HG03571 (cell line): ENCODE measurements around the gene EHBP1.
"Not testable (repeated sequence)": the region's sequence is repeated elsewhere in the genome, so short reads cannot be mapped to it uniquely, and the experiment has no call there.

Experiments
- ATAC-seq: cut with Tn5 transposase; IDR thresholded peaks from one replicate; pipeline ENCODE4 v1.9.1; 2021; ENCODE audit not compliant: unreplicated experiment

The EHBP1 gene

GRCh38 chr2:63058144-63058920 lies 352.8 kb downstream of the EHBP1 start:
- ATAC-seq, result no peak

- ATAC-seq, result no peak
Measured at GRCh38 chr2:63058921-63059792, 353.6 kb downstream of the EHBP1 start.

GRCh38 chr2:63059793-63060471 lies 354.4 kb downstream of the EHBP1 start:
- no peak for ATAC-seq

GRCh38 chr2:63060472-63060991 lies 355.0 kb downstream of the EHBP1 start:
- ATAC-seq, result no peak

GRCh38 chr2:63064197-63064596 lies 358.7 kb downstream of the EHBP1 start:
- no peak for ATAC-seq

- no peak for ATAC-seq
Measured at GRCh38 chr2:63064661-63065060, 359.1 kb downstream of the EHBP1 start.

GRCh38 chr2:63066265-63066664 lies 360.8 kb downstream of the EHBP1 start:
- no peak for ATAC-seq

GRCh38 chr2:63066838-63067237 lies 361.3 kb downstream of the EHBP1 start:
- no peak for ATAC-seq

- ATAC-seq, result no peak
Measured at GRCh38 chr2:63071664-63072063, 366.2 kb downstream of the EHBP1 start.

GRCh38 chr2:63073994-63074393 lies 368.5 kb downstream of the EHBP1 start:
- ATAC-seq, result no peak

GRCh38 chr2:63074399-63074798 lies 368.9 kb downstream of the EHBP1 start:
- ATAC-seq, result not testable (repeated sequence)

GRCh38 chr2:63078852-63079606 lies 373.5 kb downstream of the EHBP1 start:
- no peak for ATAC-seq

- no peak for ATAC-seq
Measured at GRCh38 chr2:63081404-63081803, 375.9 kb downstream of the EHBP1 start.

- no peak for ATAC-seq
Measured at GRCh38 chr2:63086687-63087086, 381.2 kb downstream of the EHBP1 start.

GRCh38 chr2:63092401-63092800 lies 386.9 kb downstream of the EHBP1 start:
- no peak for ATAC-seq

- no peak for ATAC-seq
Measured at GRCh38 chr2:63092857-63093256, 387.3 kb downstream of the EHBP1 start.

- ATAC-seq, result no peak
Measured at GRCh38 chr2:63093502-63093901, 388.0 kb downstream of the EHBP1 start.
